A673 (cell line): ENCODE data around the gene CMTM8. TPM values are rescaled to one million over a fixed set of nuclear protein-coding genes. Genes with fewer than 3 reads are reported as not detected.

Experiments used
- BruUV-seq: library from RNA; stranded (reverse); fragments of 400-500 nt; replicated peaks from 2 replicates; lab custom pipeline; 2021; lab: Mats Ljungman, UMichigan
- CTCF ChIA-PET: fragments of 300-600 bp; sonication (Branson Sonifier 250); formaldehyde crosslinking; loops from one replicate; lab custom pipeline; 2022; ENCODE audit warnings: antibody characterized with exemption; lab: Charles Lee
- POLR2A ChIA-PET: fragments of 300-600 bp; sonication (Branson Sonifier 250); formaldehyde crosslinking; loops from one replicate; lab custom pipeline; 2022; ENCODE audit warnings: antibody characterized with exemption; ENCODE audit not compliant: low non-redundant PET; lab: Charles Lee
- DNase-seq: peaks from one replicate; pipeline ENCODE4 v3.0.0-alpha.2; 2015; ENCODE audit warnings: low spot score
- H3K27ac ChIP-seq: fragments of 200-600 bp; sonication (generic); 2 replicates; pipeline ENCODE4 v1.5.1; 2016; ENCODE audit warnings: mixed run types, low read depth, mild to moderate bottlenecking, mixed read lengths, antibody characterized with exemption, low read length; ENCODE audit not compliant: poor library complexity, severe bottlenecking
- H3K27me3 ChIP-seq: fragments of 200-600 bp; sonication (generic); replicated peaks from 2 replicates; pipeline ENCODE4 v1.6.1; 2017; ENCODE audit warnings: mixed run types, low read depth, mild to moderate bottlenecking, mixed read lengths, antibody characterized with exemption, low read length; ENCODE audit not compliant: insufficient read depth, poor library complexity
- H3K36me3 ChIP-seq: fragments of 200-600 bp; sonication (generic); 2 replicates; pipeline ENCODE4 v1.6.1; 2016; ENCODE audit warnings: mixed run types, mild to moderate bottlenecking, mixed read lengths, antibody characterized with exemption, low read length; ENCODE audit not compliant: insufficient read depth, poor library complexity, severe bottlenecking
- H3K4me1 ChIP-seq: fragments of 200-600 bp; sonication (generic); 2 replicates; pipeline ENCODE4 v1.6.1; 2017; ENCODE audit warnings: mixed run types, mild to moderate bottlenecking, mixed read lengths, antibody characterized with exemption, low read length; ENCODE audit not compliant: insufficient read depth, poor library complexity, severe bottlenecking
- H3K4me3 ChIP-seq: fragments of 200-600 bp; sonication (generic); 2 replicates; pipeline ENCODE4 v1.5.1; 2016; ENCODE audit warnings: low read depth, mixed run types, mild to moderate bottlenecking, mixed read lengths, low read length; ENCODE audit not compliant: poor library complexity, severe bottlenecking
- H3K9me3 ChIP-seq: fragments of 200-600 bp; sonication (generic); 2 replicates; pipeline ENCODE4 v1.6.1; 2016; ENCODE audit warnings: mixed run types, low read depth, mild to moderate bottlenecking, mixed read lengths, antibody characterized with exemption, low read length; ENCODE audit not compliant: poor library complexity, severe bottlenecking
- CTCF ChIP-seq: fragments of 300-800, 200-600 bp; sonication (generic); conservative IDR thresholded peaks from 2 replicates; pipeline ENCODE4 v1.5.1; 2017; ENCODE audit warnings: low read depth, mild to moderate bottlenecking, antibody characterized with exemption, low read length, moderate library complexity, mixed read lengths
- EZH2 ChIP-seq: fragments of 200-600 bp; sonication (generic); IDR thresholded peaks from 2 replicates; pipeline ENCODE4 v1.6.1; 2017; ENCODE audit warnings: borderline replicate concordance, low read depth, mild to moderate bottlenecking, mixed read lengths, antibody characterized with exemption, low read length; ENCODE audit not compliant: poor library complexity, severe bottlenecking
- intact Hi-C: fragments of 100-400 bp; cut with micrococcal nuclease; formaldehyde crosslinking; loops from one replicate; pipeline ENCODE4 v1.10.0; 2022; ENCODE audit not compliant: unreplicated experiment
- total RNA-seq: library from RNA; stranded (reverse); gene quantifications from 2 replicates; pipeline ENCODE4 v1.2.3, GENCODE V29; 2021

The CMTM8 gene
- total RNA-seq, 1 experiment from 2014 or later: 2.1 TPM

DNA sequence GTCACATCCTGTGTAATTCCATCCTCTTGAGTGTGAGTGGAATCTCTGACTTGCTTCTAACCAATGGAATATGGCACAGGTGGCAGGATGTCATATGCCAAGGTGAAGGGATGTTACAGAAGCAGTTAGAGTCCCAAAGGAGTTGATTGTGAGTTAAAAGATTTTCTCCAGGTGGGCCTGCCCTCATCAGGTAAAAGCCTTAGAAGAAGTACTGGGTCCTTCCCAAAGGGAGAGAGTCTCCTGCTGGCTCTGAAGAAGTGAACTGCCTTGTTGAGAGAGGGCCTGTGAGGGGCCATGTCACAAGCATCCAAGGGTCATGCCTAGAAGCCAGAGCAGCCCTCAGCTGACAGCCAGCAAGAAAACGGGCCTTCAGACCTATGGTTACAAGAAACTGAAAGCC, 166.2 kb downstream of the CMTM8 start:
- TF ChIP-seq CTCF: no peak
- TF ChIP-seq EZH2: no peak
- H3K27me3 ChIP-seq: peaks cover 13% of the 10 kb centered on the region
- H3K36me3 ChIP-seq: no peaks in the 10 kb centered on the region
- no peak for DNase-seq
- intact Hi-C loops: no loop called here
- no peak overlapping the region for H3K4me3 ChIP-seq
- H3K27ac ChIP-seq: no peak overlapping the region
- H3K4me1 ChIP-seq: peaks cover 10% of the 10 kb centered on the region
- ChIA-PET CTCF (no interaction called here), POLR2A (no interaction called here)
- no peaks in the 10 kb centered on the region for H3K9me3 ChIP-seq
- no TSS peak for BruUV-seq

DNA sequence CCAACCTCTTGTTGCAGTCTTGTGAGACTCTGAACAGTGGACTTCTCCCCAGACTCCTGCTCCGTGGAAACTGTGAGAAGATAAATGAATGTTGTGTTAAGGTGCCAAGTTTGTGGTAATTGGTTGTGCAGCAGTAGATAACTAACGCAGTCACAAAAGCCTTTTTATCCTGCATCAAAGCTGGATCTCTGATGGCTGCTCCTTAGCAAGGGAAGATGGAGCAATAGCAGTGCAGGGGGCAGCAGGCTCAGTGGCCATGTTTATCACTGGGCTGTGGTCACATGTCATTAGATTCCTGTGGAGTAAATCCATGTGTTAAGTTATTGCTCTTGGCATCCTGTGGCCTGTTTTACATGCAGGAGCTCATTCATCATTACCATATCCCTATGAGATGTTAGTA, 166.7 kb downstream of the CMTM8 start:
- BruUV-seq: no TSS peak

GRCh38 chr3:32405711-32406323, 167.3 kb downstream of the CMTM8 start:
- CTCF ChIA-PET: no interaction called here
- intact Hi-C loops: no loop called here
- TF ChIP-seq CTCF (no peak), EZH2 (no peak)

More for the DNA sequence above, 166.7 kb downstream of the CMTM8 start:
- Histone ChIP-seq H3K27me3 (peaks cover 16% of the 10 kb centered on the region), H3K4me3 (no peak overlapping the region), H3K9me3 (no peaks in the 10 kb centered on the region), H3K36me3 (no peaks in the 10 kb centered on the region), H3K27ac (no peak overlapping the region), H3K4me1 (peaks cover 10% of the 10 kb centered on the region)
- no peak for DNase-seq
- TF ChIP-seq CTCF (no peak), EZH2 (no peak)
- intact Hi-C loops: no loop called here
- POLR2A ChIA-PET: no interaction called here
- CTCF ChIA-PET: no interaction called here

More at GRCh38 chr3:32405711-32406323, 167.3 kb downstream of the CMTM8 start:
- Histone ChIP-seq H3K4me1 (peaks cover 10% of the 10 kb centered on the region), H3K36me3 (no peaks in the 10 kb centered on the region), H3K27ac (no peak overlapping the region), H3K27me3 (peaks cover 16% of the 10 kb centered on the region), H3K9me3 (no peaks in the 10 kb centered on the region), H3K4me3 (no peak overlapping the region)
- POLR2A ChIA-PET: no interaction called here
- no TSS peak for BruUV-seq
- no peak for DNase-seq
